OCI-LY3 (cell line): ENCODE measurements around the gene GALNT14.

Experiments
- H2AFZ ChIP-seq: fragments of 200-600, 300-600 bp; shearing (Covaris generic); 2 replicates; pipeline ENCODE4 v1.6.0; 2014; ENCODE audit warnings: antibody characterized with exemption, low read depth, low read length
- H3K27ac ChIP-seq: fragments of 200-600, 300-600 bp; sonication (generic); 2 replicates; pipeline ENCODE4 v1.5.1; 2014; ENCODE audit warnings: mild to moderate bottlenecking, low read length, moderate library complexity, mixed read lengths
- H3K27me3 ChIP-seq: fragments of 200-600, 300-600 bp; sonication (generic); 2 replicates; pipeline ENCODE4 v1.6.1; 2014; ENCODE audit warnings: low read depth, low read length, mixed read lengths
- H3K36me3 ChIP-seq: fragments of 200-600, 300-600 bp; sonication (generic); replicated peaks from 2 replicates; pipeline ENCODE3; 2014; ENCODE audit warnings: low read depth, low read length, mixed read lengths
- H3K4me1 ChIP-seq: fragments of 300-600, 200-600 bp; sonication (generic); 2 replicates; pipeline ENCODE4 v1.6.1; 2014; ENCODE audit warnings: low read length, mixed read lengths
- H3K4me2 ChIP-seq: fragments of 200-600, 300-600 bp; sonication (generic); 2 replicates; pipeline ENCODE4 v1.6.1; 2014; ENCODE audit warnings: low read length, mixed read lengths
- H3K4me3 ChIP-seq: fragments of 300-600, 200-600 bp; sonication (generic); 2 replicates; pipeline ENCODE4 v1.5.1; 2014; ENCODE audit warnings: antibody characterized with exemption, mild to moderate bottlenecking, low read length, moderate library complexity
- H3K79me2 ChIP-seq: fragments of 300-600, 200-600 bp; shearing (Covaris generic); 2 replicates; pipeline ENCODE4 v1.6.1; 2014; ENCODE audit warnings: mild to moderate bottlenecking, low read length, mixed read lengths
- H3K9ac ChIP-seq: fragments of 300-600, 200-600 bp; shearing (Covaris generic); 2 replicates; pipeline ENCODE4 v1.6.0; 2014; ENCODE audit warnings: mild to moderate bottlenecking, low read length, moderate library complexity
- H3K9me3 ChIP-seq: fragments of 200-600, 300-600 bp; shearing (Covaris generic); 2 replicates; pipeline ENCODE4 v1.6.1; 2014; ENCODE audit warnings: low read length, mixed read lengths; ENCODE audit not compliant: insufficient read depth
- H4K20me1 ChIP-seq: fragments of 200-600, 300-600 bp; sonication (generic); 2 replicates; pipeline ENCODE4 v1.6.1; 2016; ENCODE audit warnings: low read length, mixed read lengths; ENCODE audit not compliant: insufficient read depth
- CTCF ChIP-seq: fragments of 200-600, 300-600 bp; sonication (generic); IDR thresholded peaks from 2 replicates; pipeline ENCODE4 v1.5.1; 2014; ENCODE audit warnings: antibody characterized with exemption, low read length, low read depth
- EZH2phosphoT487 ChIP-seq: fragments of 200-600 bp; shearing (Covaris generic); IDR thresholded peaks from 2 replicates; pipeline ENCODE4 v1.6.1; 2018; ENCODE audit warnings: antibody characterized with exemption, mixed run types, low read depth

Gene GALNT14

GRCh38 chr2:30894498-30895119 is 243.6 kb downstream of the GALNT14 start:
- H3K9me3 ChIP-seq: no peaks in the 10 kb centered on the region
- H4K20me1 ChIP-seq: no peaks in the 10 kb centered on the region
- H2AFZ ChIP-seq: no peak overlapping the region
- H3K27me3 ChIP-seq: no peaks in the 10 kb centered on the region
- H3K27ac ChIP-seq: no peak overlapping the region
- TF ChIP-seq EZH2phosphoT487 (no peak), CTCF (no peak)
- no peak overlapping the region for H3K4me3 ChIP-seq
- H3K79me2 ChIP-seq: no peaks in the 10 kb centered on the region
- peaks cover 28% of the 10 kb centered on the region for H3K36me3 ChIP-seq
- H3K9ac ChIP-seq: no peak overlapping the region
- H3K4me1 ChIP-seq: no peaks in the 10 kb centered on the region
- H3K4me2 ChIP-seq: no peak overlapping the region

- H3K27me3 ChIP-seq: no peaks in the 10 kb centered on the region
Measured at GRCh38 chr2:30888852-30889409, 249.3 kb downstream of the GALNT14 start.

GRCh38 chr2:30886080-30886479 is 252.2 kb downstream of the GALNT14 start:
- Histone ChIP-seq H3K4me3 (no peak overlapping the region), H4K20me1 (no peaks in the 10 kb centered on the region), H3K9me3 (no peaks in the 10 kb centered on the region), H3K9ac (no peak overlapping the region), H3K27me3 (no peaks in the 10 kb centered on the region), H2AFZ (no peak overlapping the region), H3K4me1 (no peaks in the 10 kb centered on the region), H3K27ac (no peak overlapping the region), H3K79me2 (no peaks in the 10 kb centered on the region), H3K4me2 (no peak overlapping the region), H3K36me3 (peaks cover 7% of the 10 kb centered on the region)
- no peak for TF ChIP-seq CTCF
- TF ChIP-seq EZH2phosphoT487: no peak

More at GRCh38 chr2:30888852-30889409, 249.3 kb downstream of the GALNT14 start:
- H3K9me3 ChIP-seq: no peaks in the 10 kb centered on the region
- no peak for TF ChIP-seq CTCF
- TF ChIP-seq EZH2phosphoT487: no peak
- H3K36me3 ChIP-seq: peaks cover 10% of the 10 kb centered on the region
- no peaks in the 10 kb centered on the region for H3K4me1 ChIP-seq
- no peak overlapping the region for H3K27ac ChIP-seq
- no peak overlapping the region for H3K9ac ChIP-seq
- no peak overlapping the region for H3K4me3 ChIP-seq
- no peaks in the 10 kb centered on the region for H3K79me2 ChIP-seq
- H3K4me2 ChIP-seq: no peak overlapping the region
- no peak overlapping the region for H2AFZ ChIP-seq
- H4K20me1 ChIP-seq: no peaks in the 10 kb centered on the region

GRCh38 chr2:30883822-30884221 is 254.4 kb downstream of the GALNT14 start:
- no peak overlapping the region for H3K4me3 ChIP-seq
- H3K4me2 ChIP-seq: no peak overlapping the region
- no peaks in the 10 kb centered on the region for H3K79me2 ChIP-seq
- no peaks in the 10 kb centered on the region for H3K9me3 ChIP-seq
- no peaks in the 10 kb centered on the region for H3K27me3 ChIP-seq
- no peak overlapping the region for H2AFZ ChIP-seq
- H4K20me1 ChIP-seq: no peaks in the 10 kb centered on the region
- TF ChIP-seq EZH2phosphoT487 (no peak), CTCF (no peak)
- H3K36me3 ChIP-seq: no peaks in the 10 kb centered on the region
- H3K27ac ChIP-seq: no peak overlapping the region
- H3K4me1 ChIP-seq: no peaks in the 10 kb centered on the region
- no peak overlapping the region for H3K9ac ChIP-seq
